Islet precursor cell (in vitro differentiated cells): ENCODE results near the gene PILRB.
A peak's percentile ranks its signal among the peaks of the same experiment; 100 is the strongest.
"Not testable (repeated sequence)": the region's sequence is repeated elsewhere in the genome, so short reads cannot be mapped to it uniquely, and the experiment has no call there.

ENCODE experiments used
- DNase-seq: peaks from one replicate; pipeline ENCODE4 v3.0.0-alpha.2; 2018

Gene PILRB

DNA sequence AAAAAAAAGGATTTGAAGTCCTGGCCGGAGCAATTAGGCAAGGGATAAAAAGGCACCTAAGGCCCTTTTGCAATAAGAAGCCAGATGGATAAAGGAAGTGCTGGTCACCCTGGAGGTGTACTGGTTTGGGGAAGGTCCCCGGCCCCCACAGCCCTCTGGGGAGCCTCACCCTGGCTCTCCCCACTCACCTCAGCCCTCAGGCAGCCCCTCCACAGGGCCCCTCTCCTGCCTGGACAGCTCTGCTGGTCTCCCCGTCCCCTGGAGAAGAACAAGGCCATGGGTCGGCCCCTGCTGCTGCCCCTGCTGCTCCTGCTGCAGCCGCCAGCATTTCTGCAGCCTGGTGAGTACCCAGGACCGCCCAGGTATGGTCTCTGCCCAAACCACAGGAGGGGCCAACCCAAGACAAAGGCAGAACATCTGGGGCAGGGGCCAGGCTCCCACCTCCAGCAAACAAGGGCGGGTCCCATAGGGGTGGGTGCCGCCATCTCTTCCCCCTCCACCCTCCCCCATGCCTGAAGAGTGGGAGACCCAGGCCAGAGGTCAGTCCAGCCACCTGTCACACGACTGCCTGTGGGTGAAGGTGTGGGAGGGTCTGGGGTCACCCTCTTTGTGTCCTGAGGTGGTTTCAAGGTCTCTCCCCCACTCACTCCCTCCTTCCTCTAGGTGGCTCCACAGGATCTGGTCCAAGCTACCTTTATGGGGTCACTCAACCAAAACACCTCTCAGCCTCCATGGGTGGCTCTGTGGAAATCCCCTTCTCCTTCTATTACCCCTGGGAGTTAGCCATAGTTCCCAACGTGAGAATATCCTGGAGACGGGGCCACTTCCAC lies at the start of gene PILRB:
Gene PILRB (plus strand): TSS at position 91 of the 830 bp plus-strand sequence. CDS start 186 bp downstream, at position 277.
- DNase-seq = peak; percentile 49

DNA sequence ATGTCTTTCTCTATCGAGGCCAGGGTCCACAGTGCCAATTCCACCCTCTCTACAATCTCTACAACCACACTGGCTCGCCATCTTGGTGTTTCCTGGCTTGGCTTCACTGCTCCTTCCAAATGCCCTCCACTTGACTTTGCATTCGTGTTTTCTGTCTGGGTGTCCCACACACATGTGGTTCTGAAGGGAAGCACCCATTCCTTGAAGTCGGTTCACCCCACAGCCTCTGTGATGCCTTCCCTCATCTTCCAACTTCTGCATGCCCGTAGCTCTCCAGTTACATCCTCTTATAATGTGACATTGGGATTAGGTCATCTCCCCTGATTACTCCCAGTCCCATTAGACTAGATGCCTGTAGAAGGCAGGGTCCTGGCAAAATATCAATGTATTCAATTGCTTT lies 39.6 kb upstream of the PILRB start:
- not testable (repeated sequence) for DNase-seq

DNA sequence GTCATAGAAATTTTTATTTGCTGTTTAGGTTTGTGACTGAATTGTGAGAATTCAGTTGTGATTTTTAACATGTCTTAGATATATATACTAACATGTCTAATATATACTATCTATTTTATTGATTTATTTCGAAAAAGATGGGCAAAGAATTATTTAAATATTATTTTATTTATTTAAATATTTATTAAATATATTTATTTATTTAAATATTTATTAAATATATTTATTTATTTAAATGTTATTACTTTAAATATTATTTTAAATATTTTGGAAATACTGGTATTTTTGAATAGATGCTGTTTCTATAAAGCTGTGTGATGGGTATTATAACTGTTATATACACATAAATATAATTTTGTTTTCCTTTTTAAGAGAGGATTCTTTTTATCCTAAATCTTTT lies 36.3 kb upstream of the PILRB start:
- DNase-seq = not testable (repeated sequence)

DNA sequence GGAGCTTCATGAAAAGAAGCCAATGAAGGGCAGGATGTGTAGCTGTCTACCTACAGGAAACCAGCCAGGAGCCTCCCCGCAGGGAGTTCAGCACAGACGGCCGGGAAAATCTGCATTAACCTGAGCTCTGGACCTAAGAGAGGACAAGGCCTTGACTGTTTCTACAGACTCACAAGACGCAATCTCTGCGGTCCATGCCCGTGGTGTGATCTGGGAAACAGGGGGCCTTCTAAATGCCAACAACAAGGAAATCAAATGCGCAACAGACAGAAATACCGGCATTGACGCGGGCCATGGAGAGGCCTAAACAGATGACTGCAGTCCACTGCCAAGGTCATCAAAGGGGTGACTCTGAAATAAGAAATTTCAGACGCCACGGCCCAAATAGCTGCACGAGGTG lies 33.7 kb upstream of the PILRB start:
- DNase-seq = not testable (repeated sequence)

DNA sequence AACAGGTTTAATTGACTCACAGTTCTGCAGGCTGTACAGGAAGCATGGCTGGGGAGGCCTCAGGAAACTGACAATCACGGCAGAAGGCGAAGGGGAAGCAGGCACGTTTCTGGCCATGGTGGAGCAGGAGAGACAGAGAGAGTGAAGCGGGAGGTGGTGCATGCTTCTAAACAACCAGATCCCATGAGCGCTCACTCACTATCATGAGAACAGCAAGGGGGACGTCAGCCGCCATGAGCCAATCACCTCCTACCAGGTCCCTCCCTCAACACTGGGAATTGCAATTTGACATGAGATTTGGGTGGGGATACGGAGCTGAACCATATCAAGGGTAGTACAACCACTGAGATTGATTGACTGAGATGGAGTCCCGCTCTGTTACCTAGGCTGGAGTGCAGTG lies 32.2 kb upstream of the PILRB start:
- not testable (repeated sequence) for DNase-seq

DNA sequence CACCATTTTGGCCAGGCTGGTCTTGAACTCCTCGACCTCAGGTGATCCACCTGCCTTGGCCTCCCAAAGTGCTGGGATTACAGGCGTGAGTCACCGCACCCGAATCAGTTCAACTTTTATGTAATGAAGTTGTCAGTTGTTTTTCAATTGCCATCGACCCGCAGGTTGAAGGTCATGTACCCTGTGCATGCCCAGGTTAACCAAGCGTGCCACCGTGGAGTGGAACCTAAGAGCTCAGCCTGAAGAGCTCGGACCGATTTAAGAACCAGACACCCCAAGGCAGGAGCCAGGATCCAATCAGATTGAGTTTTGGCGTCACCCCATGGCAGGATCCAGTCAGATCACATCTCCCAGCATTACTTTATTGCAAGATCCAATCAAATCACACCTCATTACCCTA lies 31.0 kb upstream of the PILRB start:
- DNase-seq = not testable (repeated sequence)

DNA sequence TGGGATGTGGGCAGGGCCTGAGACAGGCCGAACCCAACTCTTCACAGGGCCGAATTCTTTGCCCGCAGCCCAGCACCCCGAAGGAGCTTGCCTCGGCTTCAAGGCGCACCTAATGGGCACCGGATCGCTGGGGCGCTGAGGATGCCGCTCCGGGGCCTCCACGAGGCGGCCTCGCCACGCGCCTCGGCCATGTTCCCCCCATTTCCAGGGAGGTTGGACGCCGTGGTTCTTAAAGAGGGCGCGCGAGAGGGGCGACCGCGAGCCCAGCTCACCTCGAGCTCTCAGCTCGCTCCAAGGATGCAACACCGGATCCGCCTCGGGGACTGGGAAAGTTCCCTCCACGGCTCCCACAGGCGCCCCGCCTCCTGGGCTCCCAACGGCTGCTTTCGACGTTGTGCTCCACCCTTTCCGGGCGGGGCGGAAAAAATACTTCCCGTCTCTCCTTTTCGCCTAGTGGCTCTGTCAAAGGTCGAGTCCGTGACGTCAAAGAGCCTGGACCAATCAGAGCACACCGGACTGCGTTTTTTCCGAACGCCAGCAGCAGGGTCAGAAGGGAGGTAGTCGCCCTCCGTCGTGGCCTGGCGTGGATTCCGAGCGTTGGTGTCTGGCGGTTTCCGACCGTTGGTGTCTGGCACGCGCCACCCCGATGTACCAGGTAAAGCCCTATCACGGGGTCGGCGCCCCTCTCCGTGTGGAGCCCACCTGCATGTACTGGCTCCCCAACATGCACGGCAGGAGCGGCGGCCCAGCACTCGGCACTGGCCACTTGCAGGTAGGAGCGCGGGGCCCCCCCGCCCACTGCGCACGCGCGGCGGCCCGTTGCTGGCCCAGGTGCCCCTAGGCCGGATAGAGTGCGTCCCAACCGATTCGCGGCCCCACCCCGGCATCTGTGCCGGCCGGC lies 22.1 kb upstream of the PILRB start:
- peak; percentile 98 for DNase-seq

DNA sequence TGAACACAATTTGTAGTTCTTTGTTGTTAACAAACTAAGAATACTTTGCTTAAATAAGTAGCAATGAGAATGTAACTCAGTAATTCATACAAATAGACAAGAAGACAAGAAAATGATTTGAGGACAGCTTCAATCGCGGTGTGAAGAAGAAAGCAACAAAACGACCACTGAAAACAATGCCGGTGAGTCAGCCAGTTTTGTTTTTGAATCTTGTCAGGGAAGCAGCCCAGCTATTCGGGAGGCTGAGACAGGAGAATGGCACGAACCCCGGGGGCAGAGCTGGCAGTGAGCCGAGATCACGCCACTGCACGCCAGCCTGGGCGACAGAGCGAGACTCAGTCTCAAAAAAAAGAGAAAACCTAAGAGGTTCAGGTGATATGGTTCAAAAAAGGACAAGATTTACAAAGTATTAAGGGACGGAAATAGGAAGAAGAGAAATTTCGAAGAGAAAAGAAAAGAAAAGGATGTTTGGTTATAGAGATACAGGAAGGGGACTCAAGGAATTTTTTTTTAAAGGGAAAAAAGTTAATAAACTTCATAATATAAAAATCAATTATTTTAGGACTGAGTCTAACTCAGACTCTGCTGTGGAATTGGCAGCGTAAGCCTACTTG lies 19.7 kb upstream of the PILRB start:
- not testable (repeated sequence) for DNase-seq

DNA sequence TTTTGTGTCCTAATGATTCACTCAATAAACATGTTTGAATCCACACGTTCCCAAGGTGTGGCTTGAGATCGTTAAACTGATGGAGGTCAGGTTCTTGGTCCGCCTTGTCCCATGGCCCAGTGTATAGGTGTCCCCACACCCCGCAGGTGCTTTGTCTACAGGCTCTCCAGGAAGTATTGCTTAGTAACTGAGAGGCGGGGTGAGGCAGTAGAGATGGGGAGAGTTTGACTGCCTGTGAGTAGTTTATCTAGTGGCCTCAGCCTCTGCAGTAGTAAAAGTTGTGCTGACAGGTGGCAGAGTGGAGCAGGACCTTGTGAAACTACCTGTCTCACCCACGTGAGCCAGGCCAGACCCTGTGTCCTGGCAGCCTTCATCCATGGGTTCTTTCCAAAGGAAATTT lies 16.6 kb upstream of the PILRB start:
- DNase-seq = not testable (repeated sequence)

DNA sequence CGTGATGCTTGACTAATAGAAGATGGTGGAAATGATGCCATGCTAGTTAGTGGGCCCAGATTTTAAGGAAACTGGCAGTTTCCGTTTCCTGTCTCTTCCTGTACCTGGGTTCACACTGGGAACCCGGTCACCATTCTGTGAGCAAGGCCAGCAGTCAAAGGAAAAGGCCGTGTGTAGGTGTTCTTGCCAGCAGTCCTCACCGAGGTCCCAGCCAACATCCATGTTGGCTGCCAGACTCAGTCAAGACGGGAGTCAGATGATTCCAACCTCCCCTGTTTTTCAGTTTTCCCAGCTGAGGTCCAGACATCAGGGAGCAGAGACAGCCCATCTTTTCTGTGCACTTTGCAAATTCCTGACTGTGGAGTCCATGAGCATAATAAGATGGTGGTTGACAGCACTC lies 15.2 kb upstream of the PILRB start:
- no peak for DNase-seq

DNA sequence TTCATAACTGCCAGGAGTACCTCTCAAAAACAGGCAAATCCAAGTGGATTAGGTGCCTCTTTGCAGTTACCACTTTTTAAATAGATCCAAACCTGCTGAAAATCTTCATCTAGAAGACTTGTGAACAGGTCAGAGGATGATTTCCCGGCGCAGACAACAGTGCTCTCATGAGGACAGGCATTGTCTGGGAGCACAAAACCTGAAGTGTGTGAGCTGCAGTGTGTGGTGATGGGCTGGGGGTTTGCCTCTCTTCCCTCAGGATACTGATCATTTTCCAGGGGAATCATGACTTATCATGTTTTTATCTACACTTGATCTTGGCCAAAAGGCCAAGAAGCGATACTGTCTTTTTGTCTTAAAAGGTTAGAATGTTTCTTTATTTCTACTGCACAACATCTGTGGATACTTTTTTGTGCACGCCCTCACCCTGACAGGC lies 13.8 kb upstream of the PILRB start:
- not testable (repeated sequence) for DNase-seq

DNA sequence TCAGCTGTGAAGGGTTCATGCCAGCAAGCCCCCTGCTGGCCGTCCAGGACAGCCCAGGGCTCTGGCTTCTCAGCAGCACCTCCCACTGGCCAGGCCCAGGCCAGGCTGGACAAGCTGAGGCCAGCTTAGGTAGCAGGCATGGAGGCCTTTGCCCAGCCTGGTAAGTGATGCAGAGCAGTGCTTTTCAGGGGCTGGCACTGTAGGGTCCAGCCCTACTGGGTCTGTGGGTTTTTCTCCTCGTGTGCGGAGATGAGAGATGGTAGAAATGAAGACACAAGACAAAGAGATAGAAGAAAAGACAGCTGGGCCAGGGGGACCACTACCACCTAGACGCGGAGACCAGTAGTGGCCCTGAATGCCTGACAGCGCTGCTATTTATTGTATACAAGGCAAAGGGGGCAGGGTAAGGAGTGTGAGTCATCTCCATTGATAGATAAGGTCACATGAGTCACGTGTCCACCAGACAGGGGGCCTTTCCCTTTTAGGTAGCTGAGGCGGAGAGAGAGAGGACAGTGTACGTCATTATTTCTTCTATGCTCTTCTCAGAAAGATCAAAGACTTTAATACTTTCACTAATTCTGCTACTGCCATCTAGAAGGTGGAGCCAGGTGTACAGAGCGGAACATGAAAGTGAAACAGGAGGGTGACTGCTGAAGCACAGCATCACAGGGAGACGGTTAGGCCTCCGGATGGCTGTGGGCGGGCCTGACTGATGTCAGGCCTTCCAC lies 13.2 kb upstream of the PILRB start:
- peak; percentile 88 for DNase-seq

DNA sequence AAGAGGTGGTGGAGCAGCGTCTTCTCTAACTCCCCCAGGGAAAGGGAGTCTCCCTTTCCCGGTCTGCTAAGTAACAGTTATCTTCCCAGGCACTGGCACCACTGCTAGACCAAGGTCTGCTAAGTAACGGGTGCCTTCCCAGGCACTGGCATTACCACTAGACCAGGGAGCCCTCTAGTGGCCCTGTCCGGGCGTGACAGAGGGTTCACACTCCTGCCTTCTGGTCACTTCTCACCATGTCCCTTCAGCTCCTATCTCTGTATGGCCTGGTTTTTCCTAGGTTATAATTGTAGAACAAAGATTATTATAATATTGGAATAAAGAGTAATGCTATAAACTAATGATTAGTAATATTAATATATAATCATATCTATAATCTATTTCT lies 12.6 kb upstream of the PILRB start:
- not testable (repeated sequence) for DNase-seq

DNA sequence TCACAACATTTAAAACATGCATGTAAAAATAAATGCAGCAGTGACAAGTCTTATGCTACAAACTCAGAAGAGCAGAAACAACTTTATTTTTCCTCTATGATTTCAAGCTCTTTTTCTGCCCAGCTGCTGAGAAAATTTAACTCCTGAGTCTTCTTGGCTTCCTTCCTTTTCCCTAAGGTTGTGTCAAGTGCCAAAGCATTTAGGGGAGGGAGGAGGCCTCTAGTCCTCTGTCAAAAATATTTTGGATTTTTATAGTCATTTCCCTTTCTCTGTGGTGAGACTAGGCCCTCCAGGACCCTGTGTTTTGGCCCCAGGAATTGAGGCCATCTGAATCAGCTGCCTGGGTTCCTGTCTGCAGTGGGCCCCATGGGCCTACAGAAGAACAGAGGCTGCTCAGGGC lies 11.0 kb upstream of the PILRB start:
- no peak for DNase-seq

DNA sequence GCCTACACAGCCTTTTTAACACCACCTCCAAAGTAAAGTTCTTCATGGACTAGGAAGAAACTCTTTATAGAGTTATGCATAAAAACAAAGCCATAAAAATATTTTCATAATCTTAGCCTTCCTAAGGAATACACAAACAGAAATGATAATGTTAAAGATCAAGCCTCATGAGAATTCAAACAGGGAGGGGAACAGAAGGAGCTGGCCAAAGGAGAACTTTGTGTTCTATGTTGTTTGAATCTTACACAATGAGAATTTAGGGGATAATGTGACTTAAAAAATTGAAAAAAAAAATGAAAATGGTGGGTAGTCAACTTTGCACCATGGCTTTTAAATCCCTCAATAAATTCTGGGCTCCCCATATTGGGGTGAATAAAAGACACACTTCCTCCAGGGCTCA lies 9.1 kb upstream of the PILRB start:
- no peak for DNase-seq

DNA sequence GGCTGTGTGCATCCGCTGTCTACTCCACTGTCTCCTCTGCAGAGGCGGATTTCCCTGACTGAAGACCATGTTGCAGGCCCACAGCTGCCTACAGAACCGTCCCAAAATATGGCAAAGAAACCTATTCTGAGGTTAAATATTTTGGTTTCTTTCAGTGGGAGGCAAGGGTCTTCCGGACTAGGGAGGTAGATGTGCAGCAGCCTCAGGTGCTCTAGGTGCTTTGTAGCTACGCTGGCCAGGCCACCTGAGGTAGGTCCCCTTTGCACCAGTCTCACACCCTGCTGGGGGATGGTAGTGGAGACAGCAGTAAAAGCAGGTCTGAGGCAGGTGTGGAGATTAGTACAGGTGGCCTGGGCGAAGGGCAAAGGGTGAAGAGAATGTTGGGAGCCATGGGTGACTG lies 8.2 kb upstream of the PILRB start:
- DNase-seq = peak; percentile 32

DNA sequence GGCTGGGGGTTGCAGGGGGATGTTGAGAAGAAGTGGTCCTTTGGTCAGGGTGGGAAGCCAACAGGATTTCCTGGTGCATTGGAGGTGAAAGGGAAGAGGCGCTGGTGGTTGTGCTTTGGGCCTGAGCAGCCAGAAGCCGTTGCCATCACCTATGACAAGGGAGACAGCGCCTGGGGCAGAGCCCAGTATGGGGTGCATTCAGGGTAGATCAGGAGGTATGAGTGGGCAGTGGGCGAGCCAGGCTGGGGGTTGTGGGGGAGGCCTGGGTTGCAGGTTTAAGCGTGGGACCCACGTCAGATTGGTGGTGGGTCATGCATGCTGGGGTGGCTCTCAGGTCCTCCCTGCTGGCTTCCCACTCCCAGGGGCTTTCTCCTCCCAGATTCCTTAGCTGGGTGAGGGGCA lies 6.3 kb upstream of the PILRB start:
- DNase-seq = peak; percentile 29

DNA sequence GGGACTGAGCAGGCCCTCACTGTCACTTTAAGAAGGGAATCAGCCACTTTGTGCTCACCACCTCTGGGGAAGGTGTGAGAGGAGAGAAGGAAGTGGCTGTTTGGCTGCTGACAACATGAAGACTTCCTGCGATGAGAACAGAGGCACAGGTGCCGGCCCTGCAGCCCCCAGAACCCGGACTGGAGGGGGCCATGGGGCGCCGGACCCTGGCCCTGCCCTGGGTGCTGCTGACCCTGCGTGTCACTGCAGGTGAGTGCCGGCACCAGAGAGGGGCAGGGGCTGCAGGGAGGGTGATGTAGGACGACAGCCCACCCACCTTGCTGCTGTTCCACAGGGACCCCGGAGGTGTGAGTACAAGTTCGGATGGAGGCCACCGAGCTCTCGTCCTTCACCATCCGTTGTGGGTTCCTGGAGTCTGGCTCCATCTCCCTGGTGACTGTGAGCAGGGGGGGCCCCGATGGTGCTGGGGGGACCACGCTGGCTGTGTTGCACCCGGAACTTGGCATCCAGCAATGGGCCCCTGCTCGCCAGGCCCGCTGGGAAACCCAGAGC lies 5.6 kb upstream of the PILRB start:
- DNase-seq = peak; percentile 28

DNA sequence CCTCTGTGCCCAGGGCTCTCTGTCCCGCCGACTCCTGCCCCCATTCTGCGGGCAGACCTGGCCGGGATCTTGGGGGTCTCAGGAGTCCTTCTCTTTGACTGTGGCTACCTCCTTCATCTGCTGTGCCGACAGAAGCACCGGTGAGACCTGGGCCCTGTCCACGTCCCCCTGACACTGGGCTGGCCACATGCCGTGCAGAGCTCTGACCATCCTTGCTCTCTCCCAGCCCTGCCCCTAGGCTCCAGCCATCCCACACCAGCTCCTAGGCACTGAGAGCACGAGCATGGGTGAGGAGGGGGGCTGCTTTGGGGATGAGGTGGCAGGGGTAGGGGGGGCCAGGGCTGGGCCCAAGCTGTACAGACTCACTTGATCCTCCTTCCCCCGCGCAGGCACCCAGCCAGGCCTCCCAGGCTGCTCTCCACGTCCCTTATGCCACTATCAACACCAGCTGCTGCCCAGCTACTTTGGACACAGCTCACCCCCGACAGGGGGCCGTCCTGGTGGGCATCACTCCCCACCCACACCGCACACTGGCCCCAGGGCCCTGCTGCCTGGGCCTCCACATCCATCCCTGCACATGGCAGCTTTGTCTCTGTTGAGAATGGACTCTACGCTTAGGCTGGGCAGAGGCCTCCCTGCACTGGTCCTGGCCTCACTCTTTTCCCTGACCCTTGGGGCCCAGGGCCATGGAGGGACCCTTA lies 4.8 kb upstream of the PILRB start:
- peak; percentile 22 for DNase-seq

DNA sequence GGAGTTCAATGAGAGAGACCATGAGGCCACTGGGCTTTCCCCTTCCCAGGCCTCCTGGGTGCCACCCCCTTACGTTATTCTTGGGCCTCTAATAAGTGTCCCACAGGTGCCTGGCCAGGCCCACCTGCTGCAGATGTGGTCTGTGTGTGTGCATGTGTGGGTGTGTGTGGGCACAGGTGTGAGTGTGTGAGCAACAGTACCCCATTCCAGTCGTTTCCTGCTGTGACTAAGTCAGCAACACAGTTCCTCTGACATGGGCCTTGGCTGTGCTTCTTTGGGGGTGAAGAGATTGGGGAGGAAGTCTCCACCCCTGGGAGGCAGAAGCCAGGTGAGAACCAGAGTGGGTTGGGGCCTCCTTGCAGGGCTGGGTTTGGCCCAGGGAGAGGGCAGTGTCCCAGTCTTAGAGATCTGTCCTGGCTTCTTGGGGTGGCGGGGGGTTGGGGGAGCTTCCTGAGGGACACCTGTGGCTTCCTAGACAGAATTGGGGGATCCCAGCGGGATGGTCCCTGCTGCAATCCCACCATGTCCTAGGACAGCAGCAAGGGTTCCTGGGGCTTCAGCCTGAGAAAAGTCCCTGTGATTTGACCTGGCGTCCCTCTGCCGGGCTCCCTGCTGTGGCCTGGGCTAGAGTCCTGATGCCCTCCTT lies 4.1 kb upstream of the PILRB start:
- DNase-seq = peak; percentile 35

DNA sequence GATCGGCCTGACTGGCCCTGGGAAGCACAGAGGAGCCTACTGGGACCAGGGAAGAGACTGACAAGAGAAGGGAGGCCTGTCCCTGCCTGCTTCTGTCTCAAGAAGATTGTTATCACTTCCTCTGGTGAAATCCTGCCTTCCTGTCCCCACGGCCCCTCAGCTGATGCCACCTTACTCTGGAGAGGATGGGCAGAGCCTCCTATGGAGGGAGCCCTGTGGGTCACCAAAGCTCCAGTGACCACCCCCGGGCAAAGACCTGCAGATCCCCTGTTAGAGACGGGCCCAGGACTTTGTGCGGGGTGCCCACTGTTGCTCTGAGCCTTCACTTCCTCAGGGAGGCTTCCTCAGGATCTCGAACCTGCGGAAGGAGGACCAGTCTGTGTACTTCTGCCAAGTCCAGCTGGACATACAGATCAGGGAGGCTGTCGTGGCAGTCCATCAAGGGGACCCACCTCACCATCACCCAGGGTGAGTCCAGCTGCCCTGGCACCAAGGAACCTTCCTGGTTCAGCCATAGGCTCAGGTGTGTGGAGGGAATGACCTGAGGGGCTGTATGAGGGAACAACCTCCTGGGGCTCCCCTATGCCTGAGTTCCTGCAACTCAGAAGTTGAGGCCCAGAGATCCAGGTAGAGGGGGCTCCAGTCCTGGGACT lies 1.4 kb upstream of the PILRB start:
- DNase-seq = peak; percentile 49
